Measurements from ENCODE around the gene HTR6.
A peak's percentile ranks its signal among the peaks of the same experiment; 100 is the strongest.
"Not testable (repeated sequence)": the region's sequence is repeated elsewhere in the genome, so short reads cannot be mapped to it uniquely, and the experiment has no call there.

HTR6 gene

GRCh38 chr1:19639228-19639627, 25.4 kb upstream of the HTR6 start:
- not testable (repeated sequence) for DNase-seq (ENCODE audit: low read depth)

DNA sequence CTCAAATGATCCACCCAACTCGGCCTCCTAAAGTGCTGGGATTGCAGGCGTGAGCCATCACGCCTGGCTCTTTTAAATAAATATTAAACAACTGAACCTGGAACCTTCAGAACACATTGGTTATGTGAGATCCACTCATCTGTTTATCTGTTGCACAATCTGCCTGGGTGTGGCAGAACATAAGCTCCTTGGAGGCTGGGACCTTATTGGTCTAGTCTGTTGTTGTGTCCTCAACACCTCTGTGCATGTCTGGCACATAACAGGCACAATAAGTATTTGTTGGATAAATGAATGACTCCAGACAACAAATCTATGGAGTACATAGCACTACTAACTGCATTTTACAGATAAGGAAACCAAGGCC, 24.7 kb upstream of the HTR6 start:
- no peak for DNase-seq (ENCODE audit: low read depth)

GRCh38 chr1:19640363-19641316, 24.0 kb upstream of the HTR6 start:
- DNase-seq (ENCODE audit: low read depth) = no peak

- DNase-seq (ENCODE audit: low read depth) = no peak
Measured at GRCh38 chr1:19643121-19643520, 21.6 kb upstream of the HTR6 start.

DNA sequence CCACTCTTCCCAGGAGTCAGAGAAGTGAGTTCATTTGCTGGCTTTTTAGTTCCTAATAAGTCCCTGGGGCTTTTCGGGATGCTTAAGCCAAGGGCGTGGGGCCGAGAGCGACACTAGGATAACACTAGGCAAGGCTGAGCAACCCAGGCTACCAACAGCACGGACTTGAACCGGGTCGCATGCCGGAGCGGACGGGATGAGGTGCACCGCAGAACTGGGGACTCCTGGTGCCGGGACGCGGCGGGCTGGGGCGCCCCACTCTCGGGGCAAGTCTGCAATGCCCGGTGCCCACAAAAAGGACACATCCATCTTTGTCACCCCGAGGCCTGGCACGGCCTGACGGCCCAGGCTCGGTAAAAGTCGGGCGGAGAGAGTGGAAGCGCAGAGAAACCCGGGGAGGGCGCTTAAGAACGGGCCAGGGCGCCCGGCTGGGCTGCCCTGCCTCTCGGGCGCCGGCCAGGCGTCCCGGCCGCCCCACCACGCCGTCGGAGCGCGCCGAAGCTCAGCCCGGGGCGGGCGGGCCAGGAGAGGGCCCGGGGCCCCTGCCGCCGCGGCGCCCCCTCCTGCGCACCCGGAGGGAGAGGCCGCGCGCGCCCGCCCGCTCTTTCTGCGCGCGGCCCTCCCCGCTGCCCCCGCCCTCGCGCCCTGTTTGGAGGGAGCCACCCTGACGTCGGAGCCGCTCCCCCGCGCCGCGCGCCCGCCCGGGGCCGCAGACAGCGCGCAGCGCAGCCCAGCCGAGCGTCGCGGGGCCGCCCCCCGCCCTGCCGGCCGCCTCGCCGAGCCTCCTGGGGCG, 20.9 kb upstream of the HTR6 start, which contains the start of gene NBL1:
Gene NBL1, plus strand, starts transcription at position 710 of the 793 bp plus-strand sequence. CDS start 10,720 bp downstream, outside the sequence.
- peak; percentile 61 for DNase-seq (ENCODE audit: low read depth)

DNA sequence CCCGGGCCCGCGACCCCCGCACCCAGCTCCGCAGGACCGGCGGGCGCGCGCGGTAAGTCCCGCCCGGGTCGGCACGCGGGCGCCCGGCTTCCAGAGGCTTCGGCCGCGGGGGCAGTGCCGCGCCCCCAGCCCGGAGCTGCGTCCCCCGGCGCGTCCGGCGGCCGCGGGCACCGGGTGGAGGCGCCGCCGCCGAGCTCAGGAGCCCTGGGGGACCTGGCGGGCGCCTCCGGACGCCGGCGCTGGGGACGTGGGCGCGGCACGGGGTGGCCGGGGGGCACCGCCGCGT, 20.3 kb upstream of the HTR6 start:
- no peak for DNase-seq (ENCODE audit: low read depth)

- DNase-seq (ENCODE audit: low read depth) = no peak
Measured at GRCh38 chr1:19644681-19645410, 19.8 kb upstream of the HTR6 start.

GRCh38 chr1:19645411-19646251, 19.0 kb upstream of the HTR6 start:
- DNase-seq (ENCODE audit: low read depth) = no peak

- DNase-seq (ENCODE audit: low read depth) = no peak
Measured at GRCh38 chr1:19646377-19647319, 18.0 kb upstream of the HTR6 start.

- no peak for DNase-seq (ENCODE audit: low read depth)
Measured at GRCh38 chr1:19647643-19648042, 17.0 kb upstream of the HTR6 start.

GRCh38 chr1:19648239-19648638, 16.4 kb upstream of the HTR6 start:
- no peak for DNase-seq (ENCODE audit: low read depth)

DNA sequence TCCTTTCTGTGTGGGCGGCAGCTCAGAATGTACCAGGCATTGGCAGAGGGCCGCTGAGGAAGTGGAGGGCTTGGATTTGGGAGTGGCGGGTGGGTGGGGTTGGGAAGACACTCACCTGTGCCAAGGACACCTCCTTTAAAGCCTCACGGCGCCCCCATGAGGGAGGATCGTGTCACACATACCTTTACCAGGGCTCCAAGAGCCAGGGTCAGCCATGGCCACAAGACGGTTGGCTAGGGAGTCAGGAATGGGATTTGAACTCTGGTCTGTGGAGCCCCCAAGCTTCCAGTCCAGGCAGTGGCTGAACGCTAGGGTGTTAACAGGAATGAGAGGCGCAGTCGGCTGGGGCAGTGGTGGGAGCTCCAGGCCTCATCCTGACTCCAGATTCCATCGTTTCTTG, 16.0 kb upstream of the HTR6 start:
- DNase-seq (ENCODE audit: low read depth) = no peak

- no peak for DNase-seq (ENCODE audit: low read depth)
Measured at GRCh38 chr1:19650416-19651140, 14.1 kb upstream of the HTR6 start.

GRCh38 chr1:19651141-19651737, 13.4 kb upstream of the HTR6 start:
- DNase-seq (ENCODE audit: low read depth) = no peak

GRCh38 chr1:19654386-19654785, 10.3 kb upstream of the HTR6 start:
- DNase-seq (ENCODE audit: low read depth) = no peak

DNA sequence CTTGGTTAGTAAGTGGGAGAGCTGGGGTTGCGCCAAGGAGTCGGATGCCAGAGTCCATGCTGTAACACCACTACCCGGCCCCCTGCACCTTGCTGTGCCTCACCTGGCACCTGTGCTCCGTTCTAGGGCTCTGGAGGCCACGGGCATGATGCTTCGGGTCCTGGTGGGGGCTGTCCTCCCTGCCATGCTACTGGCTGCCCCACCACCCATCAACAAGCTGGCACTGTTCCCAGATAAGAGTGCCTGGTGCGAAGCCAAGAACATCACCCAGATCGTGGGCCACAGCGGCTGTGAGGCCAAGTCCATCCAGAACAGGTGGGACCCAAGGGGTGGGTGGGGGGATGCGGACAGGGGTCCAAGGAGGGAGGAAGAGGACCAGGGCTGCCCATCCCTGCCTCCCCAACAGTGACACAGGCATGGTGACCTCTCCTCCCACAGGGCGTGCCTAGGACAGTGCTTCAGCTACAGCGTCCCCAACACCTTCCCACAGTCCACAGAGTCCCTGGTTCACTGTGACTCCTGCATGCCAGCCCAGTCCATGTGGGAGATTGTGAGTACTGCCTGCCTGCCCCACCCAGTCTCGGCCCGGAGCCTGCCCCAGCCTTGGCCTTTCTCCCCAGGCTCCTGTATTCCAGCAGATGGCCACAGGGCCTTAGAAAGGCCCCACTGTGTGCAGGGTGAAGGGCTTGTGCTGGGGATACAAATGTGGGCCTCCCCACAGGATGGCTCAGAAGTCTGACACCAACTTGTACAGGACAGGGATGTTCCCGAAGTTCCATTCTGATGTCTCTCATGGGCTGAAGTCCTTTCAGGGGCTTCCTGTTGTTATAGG, 9.6 kb upstream of the HTR6 start:
- no peak for DNase-seq (ENCODE audit: low read depth)

- no peak for DNase-seq (ENCODE audit: low read depth)
Measured at GRCh38 chr1:19655718-19656080, 9.0 kb upstream of the HTR6 start.

- no peak for DNase-seq (ENCODE audit: low read depth)
Measured at GRCh38 chr1:19656134-19656779, 8.4 kb upstream of the HTR6 start.

All from activated T-helper 9 cell treated with anti-CD3 and anti-CD28 coated beads, Interleukin-2, amount 50 U/mL, for 16 hours (primary cell).